GM21528 (cell line): ENCODE results near the gene GIPR.
"Not testable (repeated sequence)": the region's sequence is repeated elsewhere in the genome, so short reads cannot be mapped to it uniquely, and the experiment has no call there.

Source experiments
- ATAC-seq: cut with Tn5 transposase; IDR thresholded peaks from one replicate; pipeline ENCODE4 v1.9.1; 2021; ENCODE audit warnings: mild to moderate bottlenecking, moderate library complexity; ENCODE audit not compliant: unreplicated experiment, low FRiP score

Gene GIPR

DNA sequence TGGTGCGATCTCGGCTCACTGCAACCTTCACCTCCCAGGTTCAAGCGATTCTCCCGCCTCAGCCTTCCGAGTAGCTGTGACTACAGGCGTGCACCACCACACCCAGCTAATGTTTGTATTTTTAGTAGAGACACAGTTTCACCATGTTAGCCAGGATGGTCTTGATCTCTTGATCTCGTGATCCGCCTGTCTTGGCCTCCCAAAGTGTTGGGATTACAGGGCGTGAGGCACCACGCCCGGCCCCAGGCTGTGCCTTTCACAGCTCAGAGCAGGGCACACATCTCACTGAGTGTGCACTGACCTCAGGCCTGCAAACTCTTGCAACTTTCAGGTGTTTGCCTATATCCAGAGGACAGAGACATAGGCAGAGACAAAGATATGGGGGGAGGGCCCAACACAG is 17.0 kb downstream of the GIPR start:
- ATAC-seq = not testable (repeated sequence)

- ATAC-seq = no peak
These were observed 19.6 kb downstream of the GIPR start for GRCh38 chr19:45687599-45687998.

DNA sequence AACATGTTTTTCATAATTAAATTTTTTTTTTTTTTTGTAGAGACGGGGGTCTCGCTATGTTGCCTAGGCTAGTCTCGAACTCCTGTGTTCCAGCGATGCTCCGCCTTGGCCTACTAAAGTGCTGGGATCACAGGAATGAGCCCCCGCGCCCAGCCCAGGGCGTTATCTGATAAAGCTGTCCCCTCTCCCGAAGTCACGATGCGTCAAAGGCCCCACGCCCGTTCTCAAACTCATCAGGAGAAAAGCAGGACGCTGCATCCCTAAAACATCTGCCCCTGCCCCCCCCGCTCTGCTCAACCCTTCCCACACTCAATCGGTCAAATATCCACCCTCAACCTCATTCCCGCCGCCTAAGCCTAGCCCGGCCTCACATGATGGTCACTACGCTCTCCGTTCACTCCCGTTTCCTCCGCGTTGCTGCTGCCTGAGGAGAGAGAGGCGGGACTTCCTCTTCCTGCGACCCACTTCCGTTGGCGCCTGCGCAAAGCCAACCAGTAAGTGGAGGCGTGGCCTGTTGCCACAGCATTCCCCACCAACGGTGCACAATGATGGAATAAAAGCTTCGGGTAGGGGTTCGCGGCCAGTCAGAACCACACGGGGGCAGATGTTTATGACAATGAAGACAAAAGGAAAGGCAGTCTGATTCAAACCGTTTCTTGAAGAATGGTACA is 23.6 kb downstream of the GIPR start, which contains the start of gene SNRPD2:
SNRPD2 (minus strand) TSS at position 438 of the 671 bp plus-strand sequence; CDS start at position 373, 65 bp downstream.
- peak; percentile 64 for ATAC-seq

- ATAC-seq = peak; percentile 83
These were observed 24.4 kb downstream of the GIPR start, which contains the start of gene QPCTL for GRCh38 chr19:45692187-45693105. Gene QPCTL (plus strand): TSS chr19:45692666. CDS start chr19:45692704, 38 bp downstream.

GRCh38 chr19:45693106-45693788 is 25.2 kb downstream of the GIPR start:
- ATAC-seq = no peak

GRCh38 chr19:45701676-45702075 is 33.7 kb downstream of the GIPR start:
- ATAC-seq = no peak

- ATAC-seq = no peak
These were observed 37.1 kb downstream of the GIPR start for GRCh38 chr19:45705115-45705514.

DNA sequence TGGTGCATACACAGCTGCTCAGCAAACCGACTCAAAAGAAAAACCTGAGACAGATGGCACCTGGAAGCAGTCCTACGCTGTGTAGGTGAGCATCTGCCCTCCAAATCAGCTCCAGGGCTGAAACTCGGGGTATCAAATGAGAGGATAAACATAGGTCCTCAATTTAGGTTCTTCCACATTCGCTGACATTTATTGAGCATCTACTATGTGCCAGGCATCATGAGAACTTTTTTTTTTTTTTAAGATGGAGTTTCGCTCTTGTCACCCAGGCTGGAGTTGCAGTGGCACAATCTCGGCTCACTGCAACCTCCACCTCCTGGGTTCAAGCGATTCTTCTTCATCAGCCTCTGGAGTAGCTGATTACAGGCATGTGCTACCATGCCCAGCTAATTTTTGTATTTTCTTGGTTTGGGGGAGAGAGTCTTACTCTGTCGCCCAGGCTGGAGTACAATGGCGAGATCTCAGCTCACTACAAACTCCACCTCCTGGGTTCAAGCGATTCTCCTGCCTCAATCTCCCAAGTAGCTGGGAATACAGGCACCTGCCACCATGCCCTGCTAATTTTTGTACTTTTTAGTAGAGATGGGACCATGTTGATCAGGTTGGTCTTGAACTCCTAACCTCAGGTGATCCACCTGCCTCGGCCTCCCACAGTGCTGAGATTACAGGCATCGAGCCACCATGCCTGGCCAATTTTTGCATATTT is 37.8 kb downstream of the GIPR start:
- ATAC-seq = peak; percentile 5

DNA sequence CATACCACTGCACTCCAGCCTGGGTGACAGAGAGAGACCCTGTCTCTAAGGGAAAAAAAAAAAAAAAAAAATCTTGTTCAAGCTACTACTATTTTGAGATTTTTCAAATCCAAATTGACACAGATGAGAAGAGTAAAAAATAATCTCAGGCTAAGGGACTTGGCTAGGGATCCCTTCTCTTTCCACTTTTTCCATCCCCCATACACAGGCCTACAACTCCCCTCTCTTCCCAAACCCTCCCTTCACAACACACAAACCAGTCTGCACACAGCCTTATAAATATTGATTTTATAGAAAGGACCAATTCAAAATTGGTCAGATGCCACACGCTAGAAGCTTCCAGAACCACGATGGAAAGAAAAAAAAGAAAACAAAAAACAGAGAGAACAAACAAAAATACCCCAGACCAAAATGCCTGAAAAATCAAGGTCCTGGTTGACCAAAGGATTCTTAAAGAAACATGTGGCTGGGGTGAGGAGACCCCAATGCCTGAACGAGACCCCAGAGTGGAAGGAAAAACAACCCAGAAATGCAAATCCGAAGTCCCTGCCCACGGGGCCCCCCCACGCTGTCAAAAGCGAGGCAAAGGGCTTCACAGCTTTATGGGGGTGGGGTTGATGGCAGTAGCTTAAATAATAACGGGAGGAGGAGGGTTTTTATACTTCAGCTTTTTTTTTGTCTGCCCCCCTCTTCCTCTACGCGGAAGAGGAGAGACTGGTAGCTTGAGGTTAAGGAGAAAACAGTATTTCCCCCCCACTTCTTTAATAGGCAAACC is 42.5 kb downstream of the GIPR start:
- no peak for ATAC-seq

- ATAC-seq = no peak
These were observed 44.1 kb downstream of the GIPR start for GRCh38 chr19:45711851-45712698.

DNA sequence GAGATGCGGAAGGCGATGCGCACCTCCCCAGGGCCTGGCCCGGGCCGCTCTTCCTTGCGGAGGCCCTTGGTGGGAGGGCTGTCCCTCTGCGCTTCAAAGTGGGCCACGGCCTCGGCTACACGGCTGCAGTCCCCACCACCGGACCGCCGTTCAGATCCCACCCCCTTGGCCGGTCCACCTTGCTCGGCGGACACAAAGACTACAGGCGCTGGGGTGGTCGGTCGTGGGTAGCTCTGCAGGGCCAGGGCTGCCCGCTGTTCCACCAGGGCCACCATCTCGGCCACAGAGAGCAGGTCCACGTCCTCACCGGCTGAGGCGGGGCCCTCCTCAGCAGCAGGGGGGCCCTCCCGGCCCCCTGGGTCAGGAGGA is 44.7 kb downstream of the GIPR start:
- no peak for ATAC-seq

DNA sequence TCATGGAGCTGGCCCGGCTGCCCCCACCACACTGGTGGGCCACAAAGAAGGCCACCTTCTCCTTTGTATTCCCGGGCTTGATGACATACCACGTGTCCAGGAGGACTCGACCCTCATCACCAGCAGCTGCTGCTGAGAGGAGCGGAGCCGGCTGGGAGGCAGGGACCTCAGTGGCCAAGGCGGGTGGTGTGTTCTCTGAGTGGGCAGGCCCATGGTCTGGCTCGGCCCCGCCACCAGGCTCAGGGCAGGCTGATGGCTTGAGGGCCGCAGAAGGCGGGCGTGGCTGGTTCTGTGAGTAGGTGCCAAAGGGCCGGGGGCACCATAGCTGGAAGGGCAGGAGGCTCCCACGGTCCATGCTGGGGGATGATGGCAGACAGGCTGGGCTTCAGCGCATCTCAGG is 45.1 kb downstream of the GIPR start:
- no peak for ATAC-seq

GRCh38 chr19:45715139-45715538 is 47.1 kb downstream of the GIPR start:
- ATAC-seq = no peak

- no peak for ATAC-seq
These were observed 48.5 kb downstream of the GIPR start for GRCh38 chr19:45716359-45717130.

DNA sequence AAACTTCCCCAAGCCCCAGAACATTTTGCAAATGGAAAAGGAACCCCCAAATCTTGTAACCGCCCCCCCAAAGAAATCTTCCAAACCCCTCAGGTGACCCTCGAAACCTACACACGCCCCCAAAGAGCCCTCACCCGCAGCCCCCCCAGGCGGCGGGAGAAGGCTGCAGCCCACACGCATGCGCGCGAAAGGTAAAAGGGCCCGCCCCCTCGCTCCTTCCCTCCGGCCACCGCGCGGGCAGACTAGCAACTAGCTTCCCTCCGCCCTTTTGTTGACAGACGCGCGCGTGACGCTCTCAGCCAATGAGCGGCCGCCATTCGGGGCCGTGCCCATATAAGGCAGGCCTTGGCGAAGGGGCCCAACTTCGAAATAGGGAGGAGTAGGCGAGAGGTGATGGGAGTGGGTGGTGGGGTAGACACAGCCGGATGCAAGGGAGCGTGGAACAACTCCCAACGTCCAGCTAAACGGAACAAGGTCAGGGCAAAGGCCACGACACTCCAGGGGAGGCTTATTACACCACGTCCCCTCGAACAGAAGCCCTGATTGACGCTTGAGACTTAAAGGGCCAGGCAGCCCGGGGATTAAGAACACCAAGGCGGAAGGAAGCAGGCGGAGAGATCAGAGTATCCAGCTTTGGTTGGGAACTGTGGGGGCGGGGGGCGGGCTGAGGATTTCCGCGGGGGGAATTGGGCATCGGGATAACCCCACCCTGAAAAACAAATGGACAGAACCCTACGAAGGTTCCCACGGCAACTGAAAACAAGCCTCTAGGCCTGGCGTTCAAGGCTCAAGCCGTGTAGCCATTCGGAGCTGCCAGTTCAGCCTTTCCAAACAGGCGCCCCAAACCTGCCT is 49.3 kb downstream of the GIPR start:
- peak; percentile 88 for ATAC-seq

DNA sequence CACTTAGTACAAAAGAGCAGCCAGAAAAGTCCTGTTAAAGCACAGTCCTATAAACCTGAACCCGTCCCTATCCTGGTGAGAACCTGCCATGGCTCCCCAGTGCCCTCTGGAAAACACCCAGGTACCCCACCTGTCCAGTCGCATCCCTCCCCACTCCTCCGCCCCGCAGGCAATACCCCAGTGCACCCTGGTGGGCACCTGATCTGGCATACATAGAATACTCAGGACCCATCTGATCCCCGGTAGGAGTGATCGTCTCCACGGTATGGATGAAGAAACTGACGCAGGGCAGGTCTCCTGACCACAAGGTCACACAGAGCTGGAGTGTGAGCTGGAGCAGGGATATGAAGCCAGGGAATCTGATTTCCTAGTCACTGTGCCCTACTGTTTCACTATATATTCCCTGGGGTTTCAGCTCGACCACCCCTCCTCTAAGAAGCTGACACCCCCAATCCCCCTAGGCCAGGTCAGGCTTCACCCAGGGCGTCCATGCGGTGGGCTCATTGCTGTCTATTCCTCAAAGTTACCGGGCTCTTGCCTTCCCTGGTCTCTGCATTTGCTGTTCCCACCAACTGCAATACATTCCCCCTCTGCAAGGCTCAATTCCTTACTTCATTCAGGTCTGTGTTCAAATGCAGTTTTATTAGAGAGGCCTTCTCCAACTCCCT is 50.1 kb downstream of the GIPR start:
- peak; percentile 4 for ATAC-seq

DNA sequence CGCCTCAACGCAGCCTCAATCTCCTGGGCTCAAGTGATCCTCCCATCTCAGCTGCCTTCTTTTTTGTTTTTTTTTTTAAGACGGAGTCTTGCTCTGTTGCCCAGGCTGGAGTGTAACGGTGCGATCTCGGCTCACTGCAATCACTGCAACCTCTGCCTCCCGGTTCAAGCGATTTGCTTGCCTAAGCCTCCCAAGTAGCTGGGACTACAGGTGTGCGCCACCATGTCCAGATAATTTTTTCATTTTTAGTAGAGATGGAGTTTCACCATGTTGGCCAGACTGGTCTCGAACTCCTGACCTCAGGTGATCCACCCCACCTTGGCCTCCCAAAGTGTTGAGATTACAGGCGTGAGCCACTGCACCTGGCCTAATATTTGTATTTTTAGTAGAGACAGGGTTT is 52.0 kb downstream of the GIPR start:
- not testable (repeated sequence) for ATAC-seq
